Activated effector memory CD4-positive, alpha-beta T cell treated with Interleukin-2 at 50 U/mL for 16 hours (primary cell): ENCODE data around the gene CYP26C1.

Experiments
- DNase-seq: peaks from one replicate; pipeline ENCODE4 v3.0.0-alpha.2; 2020

The CYP26C1 gene

DNA sequence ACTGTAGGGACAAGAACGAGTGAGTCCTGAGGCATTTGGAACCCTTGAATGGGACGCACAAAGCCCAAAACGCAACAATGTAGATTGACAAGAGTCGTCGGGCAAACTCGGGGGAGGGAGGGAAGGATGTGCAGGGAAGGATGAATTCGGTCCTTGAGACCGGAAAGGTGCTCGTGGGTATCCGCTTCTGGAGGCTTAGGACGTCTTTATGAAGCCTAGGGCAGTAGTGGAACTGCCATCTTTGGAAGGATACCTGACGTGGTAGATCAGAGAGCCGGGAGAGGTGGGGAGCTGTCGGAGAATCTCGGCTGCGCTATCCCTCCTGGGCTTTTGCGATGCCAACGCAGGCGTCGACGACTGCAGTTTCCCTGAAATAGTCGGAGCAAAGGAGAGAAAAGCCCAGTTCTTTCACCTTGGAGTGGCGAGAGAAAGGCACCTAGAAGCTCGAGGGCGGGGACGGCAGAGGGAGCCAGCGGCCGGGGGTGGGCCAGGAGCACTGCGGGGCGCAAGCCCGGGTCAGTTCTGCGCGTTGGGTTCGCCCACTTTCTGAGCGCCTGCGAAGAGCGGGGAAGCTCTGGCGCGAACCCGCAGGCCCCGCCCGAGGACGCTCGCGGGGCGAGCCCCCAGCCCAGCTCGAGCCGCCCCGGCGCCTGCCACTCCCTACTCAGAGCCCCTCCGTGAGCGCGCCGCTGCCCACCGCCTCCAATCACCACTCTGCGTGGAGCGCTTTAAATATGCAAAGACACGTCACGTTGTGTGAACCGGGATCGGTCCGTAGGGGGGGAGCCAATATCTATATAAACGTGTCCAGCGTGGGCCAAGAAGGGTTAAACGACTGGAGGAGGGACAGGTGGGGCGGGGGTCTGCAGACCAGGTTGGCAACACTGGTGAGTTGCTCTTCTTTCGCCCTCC is at the start of gene CYP26C1:
CYP26C1 (plus strand) TSS at position 824 of the 912 bp plus-strand sequence. CDS start 466 bp downstream, outside the sequence.
- no peak for DNase-seq

DNA sequence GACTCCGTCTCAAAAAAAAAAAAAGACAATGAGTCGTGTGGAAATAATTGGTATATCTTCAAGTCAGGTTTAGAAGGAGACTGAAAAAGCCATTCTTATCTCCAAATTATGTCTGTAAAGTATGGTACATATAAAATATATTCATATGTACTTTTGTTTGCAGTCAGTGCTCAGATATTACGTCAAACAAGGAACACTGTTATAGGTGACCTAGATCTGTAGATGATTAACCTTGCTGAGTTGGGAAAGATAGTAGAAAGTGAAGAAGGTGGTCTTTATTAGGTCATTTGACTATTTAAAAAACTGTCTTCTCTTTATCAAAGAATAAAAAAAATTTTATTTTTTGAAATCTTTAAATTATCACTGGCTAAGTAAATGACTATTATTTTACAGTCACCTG is 44.9 kb upstream of the CYP26C1 start:
- no peak for DNase-seq

GRCh38 chr10:93023013-93023650 is 37.5 kb upstream of the CYP26C1 start:
- DNase-seq: no peak

GRCh38 chr10:93026072-93026471 is 34.5 kb upstream of the CYP26C1 start:
- DNase-seq: no peak

DNA sequence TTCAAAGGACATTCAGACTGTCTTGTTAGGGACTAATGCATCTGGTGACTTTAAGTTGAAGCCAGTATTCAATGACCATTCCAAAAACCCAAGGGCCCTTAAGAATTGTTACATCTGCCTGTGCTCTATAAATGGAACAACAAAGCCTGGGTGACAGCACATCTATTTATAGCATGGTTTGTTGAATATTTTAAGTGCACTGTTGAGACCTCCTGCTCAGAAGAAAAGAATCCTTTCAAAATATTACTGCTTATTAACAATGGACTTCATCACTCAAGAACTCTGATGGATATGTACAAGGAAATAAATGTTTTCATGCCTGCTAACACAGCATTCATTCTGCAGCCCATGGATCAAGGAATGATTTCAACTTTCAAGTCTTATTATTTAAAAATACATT is 33.1 kb upstream of the CYP26C1 start:
- DNase-seq: no peak

- no peak for DNase-seq
Measured at GRCh38 chr10:93028883-93029282, 31.7 kb upstream of the CYP26C1 start.

- no peak for DNase-seq
Measured at GRCh38 chr10:93030409-93030808, 30.2 kb upstream of the CYP26C1 start.

GRCh38 chr10:93032105-93032808 is 28.3 kb upstream of the CYP26C1 start:
- DNase-seq: no peak

- DNase-seq: no peak
Measured at GRCh38 chr10:93032809-93033137, 27.8 kb upstream of the CYP26C1 start.

DNA sequence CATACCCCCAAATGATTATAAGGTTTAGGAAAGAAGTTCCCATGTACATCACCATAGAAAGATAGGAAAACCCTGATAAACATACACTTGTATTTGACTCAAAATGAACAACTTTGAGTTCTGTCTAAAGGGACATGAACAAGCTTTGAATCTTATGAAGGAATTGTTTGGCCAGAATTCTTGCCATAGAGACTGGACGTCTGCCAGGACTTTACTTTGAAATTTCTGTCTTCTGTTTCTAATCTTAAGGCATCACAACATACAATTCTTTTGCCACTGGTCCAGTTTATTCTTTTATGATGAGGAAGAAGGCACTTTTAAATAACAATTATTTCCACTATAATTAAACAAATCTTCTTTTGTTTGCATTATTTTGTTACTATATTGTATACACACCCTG is 26.2 kb upstream of the CYP26C1 start:
- no peak for DNase-seq

DNA sequence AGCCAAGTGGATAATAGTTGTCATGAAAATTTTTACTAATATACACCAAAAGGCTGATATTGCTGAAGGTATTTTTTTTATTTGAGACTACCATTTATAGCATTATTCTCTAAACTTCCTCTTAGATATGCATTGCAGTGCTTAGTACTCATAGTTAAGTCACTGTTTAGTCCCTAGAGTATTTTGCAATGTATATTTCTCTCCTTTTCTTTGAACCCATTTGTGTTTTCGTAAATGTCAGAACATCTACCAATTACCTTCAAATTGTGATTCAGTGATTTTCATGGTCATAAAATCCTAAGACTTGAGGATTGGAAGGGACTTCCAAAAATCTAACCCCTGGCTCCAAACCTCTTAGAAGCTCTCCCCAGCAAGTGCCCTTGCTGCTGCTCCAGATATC is 21.5 kb upstream of the CYP26C1 start:
- DNase-seq: no peak

GRCh38 chr10:93039721-93040120 is 20.9 kb upstream of the CYP26C1 start:
- no peak for DNase-seq

DNA sequence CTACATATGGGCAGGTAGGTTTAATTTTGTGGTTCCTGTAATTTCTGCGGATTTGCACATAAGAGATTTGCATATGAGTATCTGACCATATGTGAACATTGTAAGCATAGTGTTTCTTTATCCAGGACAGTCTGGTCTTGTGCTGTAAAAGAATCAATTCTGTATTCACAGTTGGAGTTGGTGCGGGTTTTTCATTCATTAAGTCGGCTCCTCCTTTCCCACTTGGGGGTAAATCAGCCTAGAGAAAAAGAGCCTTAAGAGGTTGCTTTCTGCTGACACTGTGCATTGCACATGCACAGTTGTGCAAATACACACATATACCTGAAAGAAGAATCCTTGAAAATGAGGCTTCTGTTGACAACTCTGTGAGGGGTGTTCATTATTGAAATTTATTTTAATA is 6.1 kb upstream of the CYP26C1 start:
- no peak for DNase-seq

- no peak for DNase-seq
Measured at GRCh38 chr10:93058139-93058538, 2.5 kb upstream of the CYP26C1 start.

DNA sequence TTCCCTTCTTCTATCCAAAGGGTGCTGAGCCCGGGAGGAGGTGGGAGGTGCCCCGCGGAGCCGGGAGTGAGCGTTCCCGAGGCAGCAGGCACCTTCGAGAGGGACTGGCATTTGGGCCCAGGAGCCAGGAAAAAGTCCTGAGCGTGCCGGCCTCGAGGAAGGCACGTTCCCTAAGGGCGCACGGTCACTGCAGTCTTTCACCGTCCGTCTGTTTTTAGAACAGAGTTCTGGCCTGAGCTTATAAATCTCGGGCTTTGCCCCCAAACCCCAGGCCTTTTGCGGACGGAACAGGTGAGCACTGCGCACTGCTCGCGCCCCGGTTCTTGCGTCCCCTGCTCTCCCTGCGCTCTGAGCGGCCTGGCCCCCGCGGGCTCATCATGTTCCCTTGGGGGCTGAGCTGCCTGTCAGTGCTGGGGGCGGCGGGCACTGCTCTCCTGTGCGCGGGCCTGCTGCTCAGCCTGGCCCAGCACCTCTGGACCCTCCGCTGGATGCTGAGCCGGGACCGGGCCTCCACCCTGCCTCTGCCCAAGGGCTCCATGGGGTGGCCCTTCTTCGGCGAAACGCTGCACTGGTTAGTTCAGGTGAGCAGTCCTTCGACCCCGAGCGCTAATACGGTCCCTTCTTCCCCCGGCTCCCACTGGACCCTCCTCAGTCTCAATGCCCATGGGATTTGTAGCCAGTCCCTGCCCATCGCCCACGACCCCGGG is 442 bp downstream of the CYP26C1 start:
- DNase-seq: no peak

DNA sequence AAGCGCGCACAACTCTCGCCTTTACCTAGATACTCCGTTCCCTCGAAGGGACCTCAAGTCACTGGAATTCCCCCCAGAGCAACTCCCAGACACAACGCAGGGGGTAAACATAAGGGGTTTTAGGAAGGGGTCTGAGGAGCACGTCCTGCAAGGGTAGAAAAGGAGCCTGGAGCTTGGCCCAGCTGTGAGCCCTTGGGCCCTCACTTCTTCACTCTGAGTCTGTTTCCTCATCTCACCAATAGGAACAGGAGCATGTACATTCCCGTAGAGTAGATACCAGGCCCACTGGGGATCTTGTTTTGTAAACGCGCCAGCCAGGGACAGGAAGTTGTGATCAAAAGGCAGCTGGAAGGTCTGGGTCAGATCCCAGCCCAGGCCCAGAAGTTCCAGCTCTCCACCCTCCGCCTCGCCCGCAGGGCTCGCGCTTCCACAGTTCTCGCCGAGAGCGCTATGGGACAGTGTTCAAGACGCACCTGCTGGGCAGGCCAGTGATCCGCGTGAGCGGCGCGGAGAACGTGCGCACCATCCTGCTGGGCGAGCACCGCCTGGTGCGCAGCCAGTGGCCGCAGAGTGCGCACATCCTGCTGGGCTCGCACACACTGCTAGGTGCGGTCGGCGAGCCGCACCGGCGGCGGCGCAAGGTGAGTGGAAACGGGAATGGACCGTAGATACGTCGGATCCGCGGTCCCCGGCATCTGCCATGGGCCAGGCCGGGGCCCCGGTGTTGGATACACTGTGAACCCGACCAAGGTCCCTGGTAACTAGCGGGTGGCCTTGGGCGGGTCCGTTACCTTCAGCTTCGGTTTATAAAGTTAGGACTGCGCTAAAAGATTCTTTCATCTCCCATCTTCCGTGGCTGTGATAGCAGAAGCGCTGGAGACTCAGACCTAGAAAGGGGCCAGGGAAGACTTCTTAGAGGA is 1.3 kb downstream of the CYP26C1 start:
- no peak for DNase-seq

DNA sequence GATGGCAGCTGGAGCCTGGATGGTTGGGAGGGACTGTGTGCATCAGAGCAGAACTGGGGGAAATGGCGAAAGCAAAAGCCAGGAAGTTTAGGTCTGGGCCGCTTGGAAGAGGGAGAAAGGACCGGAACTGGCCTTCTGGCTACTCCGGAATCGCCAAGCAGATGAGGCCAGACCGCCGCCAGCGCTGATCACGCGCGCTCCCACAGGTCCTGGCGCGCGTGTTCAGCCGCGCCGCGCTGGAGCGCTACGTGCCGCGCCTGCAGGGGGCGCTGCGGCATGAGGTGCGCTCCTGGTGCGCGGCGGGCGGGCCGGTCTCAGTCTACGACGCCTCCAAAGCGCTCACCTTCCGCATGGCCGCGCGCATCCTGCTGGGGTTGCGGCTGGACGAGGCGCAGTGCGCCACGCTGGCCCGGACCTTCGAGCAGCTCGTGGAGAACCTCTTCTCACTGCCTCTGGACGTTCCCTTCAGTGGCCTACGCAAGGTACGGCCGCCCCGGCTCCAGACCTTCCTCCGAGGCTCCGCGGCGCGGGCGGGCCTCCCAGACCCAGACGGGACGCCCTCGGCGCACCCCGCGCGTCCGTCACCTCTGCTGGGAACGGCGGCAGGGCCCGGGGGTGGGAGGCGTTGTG is 2.0 kb downstream of the CYP26C1 start:
- DNase-seq: no peak

DNA sequence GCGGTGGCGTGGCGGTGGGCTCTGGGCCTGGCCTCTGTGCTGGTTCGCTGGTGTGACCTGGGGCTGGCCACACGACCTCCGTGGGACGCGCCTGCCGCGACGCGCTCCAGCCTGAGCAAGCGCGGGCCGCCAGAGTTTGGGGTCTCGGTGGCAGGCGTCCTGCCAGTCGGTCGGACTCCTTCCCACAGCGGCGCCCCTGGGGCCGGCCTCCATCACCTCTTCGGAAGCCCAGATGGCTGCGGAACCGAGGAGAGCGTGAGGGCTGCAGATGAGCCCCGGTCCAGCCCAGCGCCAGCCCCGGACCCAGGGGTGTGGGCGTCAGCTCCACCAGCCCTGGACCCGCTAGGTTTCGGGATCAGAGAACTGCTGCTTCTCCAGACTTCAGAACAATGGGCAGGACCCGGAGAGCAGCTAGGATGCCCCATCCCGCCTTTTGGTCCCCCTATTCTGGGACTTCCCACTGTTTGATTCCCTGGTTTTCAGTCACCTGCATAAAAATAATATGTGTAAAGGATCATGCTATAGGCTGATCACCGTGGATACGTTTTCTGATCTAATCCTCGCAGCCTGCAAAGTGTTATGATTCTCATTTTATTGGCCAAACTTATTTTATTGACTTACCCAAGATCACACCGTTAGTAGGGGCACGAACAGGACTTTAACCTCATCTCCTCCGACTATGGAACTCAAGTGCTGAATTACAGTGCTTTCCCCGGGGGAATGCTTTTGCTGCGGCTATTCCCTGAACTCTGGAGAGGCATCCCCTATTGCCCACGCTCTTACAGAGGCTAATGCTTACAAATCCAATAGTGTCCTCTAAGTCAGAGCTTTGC is 2.8 kb downstream of the CYP26C1 start:
- no peak for DNase-seq

GRCh38 chr10:93063977-93064660 is 3.5 kb downstream of the CYP26C1 start:
- DNase-seq: no peak
